ENCODE results near the gene LENG9. TPM values are rescaled to one million over a fixed set of nuclear protein-coding genes. Genes with fewer than 3 reads are reported as not detected.
"Not testable (repeated sequence)": the region's sequence is repeated elsewhere in the genome, so short reads cannot be mapped to it uniquely, and the experiment has no call there.

LENG9 gene
- total RNA-seq, 2 experiments from 2014 or later, result 4.3 to 5.5 TPM

DNA sequence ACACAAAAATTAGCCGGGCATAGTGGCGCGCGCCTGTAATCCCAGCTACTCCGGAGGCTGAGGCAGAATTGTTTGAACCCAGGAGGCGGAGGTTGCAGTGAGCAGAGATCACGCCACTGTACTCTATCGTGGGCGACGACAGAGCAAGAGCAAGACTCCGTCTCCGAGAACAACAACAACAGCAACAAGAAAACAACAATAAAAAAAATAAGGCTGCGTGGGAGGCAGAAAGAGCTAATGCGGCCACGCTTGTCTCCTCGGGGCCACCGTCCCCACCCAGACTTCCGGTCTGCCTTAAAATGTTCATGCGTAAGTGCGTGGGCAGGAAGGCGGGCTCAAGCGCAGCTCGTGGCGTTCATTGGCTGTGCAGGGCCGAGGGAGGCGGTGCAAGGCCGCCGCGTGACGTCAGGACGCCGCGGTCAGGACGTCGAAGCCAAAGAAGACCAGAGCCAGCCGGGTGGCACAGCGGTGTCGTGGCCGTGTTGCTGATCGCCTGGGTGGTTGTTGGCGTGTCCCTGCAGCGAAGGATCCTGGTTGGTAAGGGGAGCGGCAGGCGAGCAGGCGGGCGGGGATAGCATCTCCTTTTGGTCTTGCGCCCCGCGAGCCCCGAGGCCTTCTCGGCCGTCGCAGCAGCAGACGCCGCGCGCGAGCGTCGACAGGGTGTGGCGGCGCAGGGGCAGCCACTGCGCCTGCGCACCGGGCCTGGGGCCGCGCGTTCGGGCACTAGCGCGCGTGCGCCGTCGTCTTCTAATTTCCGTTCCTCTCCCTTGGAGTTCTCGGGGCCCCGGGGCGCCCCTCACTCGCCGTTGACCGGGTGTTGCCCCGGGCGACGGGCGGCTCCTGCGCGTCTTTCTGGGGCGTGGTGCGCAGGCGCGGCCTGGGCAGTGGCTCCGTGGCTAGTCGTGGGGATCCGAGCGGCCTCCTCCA lies 14.5 kb downstream of the LENG9 start, which contains the start of gene LENG8:
Gene LENG8, plus strand, starts transcription at position 426 of the 927 bp plus-strand sequence. CDS start 2,146 bp downstream, outside the sequence.
- H3K4me3 Mint-ChIP-seq, result peak within 1 kb of the TSS; percentile 99
- peaks cover 33% of the 10 kb centered on the region for H3K4me1 Mint-ChIP-seq (ENCODE audit: low read depth)
- ChIA-PET CTCF (interaction anchor here (0.6 to 2.2 kb wide), 5 partner anchors 10 to 852 kb away, joined by 3 to 13 read pairs (median 3); no protein-coding TSS in a partner anchor), POLR2A (interaction anchor here (0.6 to 4.5 kb wide), 12 partner anchors 8 to 290 kb away, joined by 3 to 38 read pairs (median 4); partner anchors contain the start of genes LENG1, LENG9, MBOAT7 and RPS9)
- peak within 1 kb of the TSS; percentile 99 for H3K27ac Mint-ChIP-seq
- ATAC-seq (peak; percentile 92), DNase-seq (peak; percentile 99)
- peaks cover 2% of the 10 kb centered on the region for H3K27me3 Mint-ChIP-seq
- intact Hi-C loops (cut with micrococcal nuclease), result no loop called here
- H3K36me3 Mint-ChIP-seq (ENCODE audit: low read depth), result peaks cover 59% of the 10 kb centered on the region
- no peaks in the 10 kb centered on the region for H3K9me3 Mint-ChIP-seq
- TF ChIP-seq, protein P1, sequence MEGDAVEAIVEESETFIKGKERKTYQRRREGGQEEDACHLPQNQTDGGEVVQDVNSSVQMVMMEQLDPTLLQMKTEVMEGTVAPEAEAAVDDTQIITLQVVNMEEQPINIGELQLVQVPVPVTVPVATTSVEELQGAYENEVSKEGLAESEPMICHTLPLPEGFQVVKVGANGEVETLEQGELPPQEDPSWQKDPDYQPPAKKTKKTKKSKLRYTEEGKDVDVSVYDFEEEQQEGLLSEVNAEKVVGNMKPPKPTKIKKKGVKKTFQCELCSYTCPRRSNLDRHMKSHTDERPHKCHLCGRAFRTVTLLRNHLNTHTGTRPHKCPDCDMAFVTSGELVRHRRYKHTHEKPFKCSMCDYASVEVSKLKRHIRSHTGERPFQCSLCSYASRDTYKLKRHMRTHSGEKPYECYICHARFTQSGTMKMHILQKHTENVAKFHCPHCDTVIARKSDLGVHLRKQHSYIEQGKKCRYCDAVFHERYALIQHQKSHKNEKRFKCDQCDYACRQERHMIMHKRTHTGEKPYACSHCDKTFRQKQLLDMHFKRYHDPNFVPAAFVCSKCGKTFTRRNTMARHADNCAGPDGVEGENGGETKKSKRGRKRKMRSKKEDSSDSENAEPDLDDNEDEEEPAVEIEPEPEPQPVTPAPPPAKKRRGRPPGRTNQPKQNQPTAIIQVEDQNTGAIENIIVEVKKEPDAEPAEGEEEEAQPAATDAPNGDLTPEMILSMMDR (IDR thresholded peaks at IDR 0.05), result no peak

DNA sequence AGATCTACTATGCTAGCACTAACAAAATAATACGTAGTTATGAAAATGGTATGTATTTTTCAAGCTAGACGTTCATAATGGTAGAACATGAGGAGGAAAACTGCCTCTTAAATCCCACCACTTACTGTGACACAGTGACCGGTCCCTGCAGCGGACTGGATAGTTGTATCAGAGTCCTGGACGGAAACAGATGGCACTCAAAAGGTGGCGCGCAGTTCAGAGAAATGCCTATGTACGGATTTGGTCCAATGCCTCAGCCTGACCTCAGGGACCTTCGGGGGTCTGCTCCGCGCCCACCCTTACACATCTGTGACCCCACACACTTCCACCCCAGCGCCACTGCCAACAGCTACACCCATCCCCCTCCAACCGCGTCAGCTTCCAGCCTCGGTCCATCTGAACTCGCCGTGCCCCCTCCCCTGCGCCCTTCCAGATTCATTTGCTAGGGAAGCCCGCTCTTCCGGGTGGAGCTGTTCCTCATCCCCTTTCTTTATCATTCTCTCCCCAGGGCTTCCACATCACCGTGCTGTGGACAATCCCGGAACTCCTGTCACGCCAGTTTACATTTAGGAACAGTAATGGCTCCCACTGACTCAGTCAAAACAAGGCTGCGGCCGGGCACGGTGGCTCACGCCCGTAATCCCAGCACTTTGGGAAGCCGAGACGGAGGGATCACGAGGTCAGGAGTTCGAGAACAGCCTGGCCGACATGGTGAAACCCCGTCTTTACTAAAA lies 15.4 kb downstream of the LENG9 start:
- H3K36me3 Mint-ChIP-seq (ENCODE audit: low read depth), result peaks cover 53% of the 10 kb centered on the region
- ChIA-PET CTCF (interaction anchor here (1.1 to 2.2 kb wide), 4 partner anchors 9 to 57 kb away, joined by 3 to 13 read pairs (median 4); partner anchors contain the start of gene TTYH1), POLR2A (interaction anchor here (0.6 to 4.5 kb wide), 13 partner anchors 8 to 289 kb away, joined by 3 to 38 read pairs (median 4); partner anchors contain the start of genes LENG1, LENG9, MBOAT7 and RPS9)
- intact Hi-C loops (cut with micrococcal nuclease), result no loop called here
- TF ChIP-seq, protein P1 (IDR thresholded peaks at IDR 0.05), result no peak
- no peaks in the 10 kb centered on the region for H3K9me3 Mint-ChIP-seq
- peak; percentile 11 for ATAC-seq
- H3K4me1 Mint-ChIP-seq (ENCODE audit: low read depth), result peaks cover 32% of the 10 kb centered on the region
- peaks cover 2% of the 10 kb centered on the region for H3K27me3 Mint-ChIP-seq
- H3K27ac Mint-ChIP-seq, result peak overlapping the region; percentile 99
- peak; percentile 59 for DNase-seq
- H3K4me3 Mint-ChIP-seq, result peak overlapping the region; percentile 99

DNA sequence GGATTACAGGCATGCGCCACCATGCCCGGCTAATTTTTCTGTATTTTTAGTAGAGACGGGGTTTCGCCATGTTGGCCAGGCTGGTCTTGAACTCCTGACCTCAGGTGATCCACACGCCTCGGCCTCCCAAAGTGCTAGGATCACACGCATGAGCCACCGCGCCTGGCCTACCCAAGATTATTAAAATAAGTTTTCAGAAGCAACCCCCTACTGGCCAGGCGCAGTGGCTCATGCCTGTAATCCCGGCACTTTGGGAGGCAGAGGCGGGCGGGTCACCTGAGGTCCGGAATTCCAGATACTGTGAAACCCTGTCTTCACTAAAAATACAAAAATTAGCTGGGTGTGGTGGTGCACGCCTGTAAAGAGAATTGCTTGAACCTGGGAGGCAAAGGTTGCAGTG lies 17.2 kb downstream of the LENG9 start:
- H3K4me1 Mint-ChIP-seq (ENCODE audit: low read depth), result peaks cover 23% of the 10 kb centered on the region
- H3K27ac Mint-ChIP-seq, result peak overlapping the region; percentile 5
- H3K36me3 Mint-ChIP-seq (ENCODE audit: low read depth), result peaks cover 44% of the 10 kb centered on the region
- H3K9me3 Mint-ChIP-seq; intact Hi-C loops (cut with micrococcal nuclease); POLR2A ChIA-PET; H3K27me3 Mint-ChIP-seq; CTCF ChIA-PET; DNase-seq; ATAC-seq; H3K4me3 Mint-ChIP-seq: not testable (repeated sequence)

DNA sequence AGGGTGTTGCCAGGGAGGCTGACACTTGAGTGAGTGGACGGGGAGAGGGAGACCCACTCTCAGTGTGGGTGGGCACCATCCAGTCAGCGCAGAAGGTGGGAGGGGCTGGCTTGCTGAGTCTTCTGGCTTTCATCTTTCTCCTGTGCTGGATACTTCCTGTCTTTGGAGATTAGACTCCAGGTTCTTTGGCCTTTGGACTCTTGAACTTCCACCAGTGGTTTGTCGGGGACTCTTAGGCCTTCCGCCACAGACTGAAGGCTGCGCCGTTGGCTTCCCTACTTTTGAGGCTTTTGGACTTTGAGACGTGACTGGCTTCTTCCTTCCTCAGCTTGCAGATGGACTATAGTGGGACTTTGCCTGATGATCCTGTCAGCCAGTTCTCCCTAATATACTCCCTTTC lies 18.8 kb downstream of the LENG9 start:
- Mint-ChIP-seq H3K4me1 (ENCODE audit: low read depth) (peaks cover 14% of the 10 kb centered on the region), H3K36me3 (ENCODE audit: low read depth) (peaks cover 30% of the 10 kb centered on the region), H3K4me3 (no peak overlapping the region), H3K27me3 (peaks cover 2% of the 10 kb centered on the region), H3K27ac (no peak overlapping the region), H3K9me3 (no peaks in the 10 kb centered on the region)
- ChIA-PET CTCF (no interaction called here), POLR2A (no interaction called here)
- DNase-seq (no peak), ATAC-seq (no peak)
- intact Hi-C loops (cut with micrococcal nuclease), result no loop called here
- TF ChIP-seq, protein P1 (IDR thresholded peaks at IDR 0.05), result no peak

DNA sequence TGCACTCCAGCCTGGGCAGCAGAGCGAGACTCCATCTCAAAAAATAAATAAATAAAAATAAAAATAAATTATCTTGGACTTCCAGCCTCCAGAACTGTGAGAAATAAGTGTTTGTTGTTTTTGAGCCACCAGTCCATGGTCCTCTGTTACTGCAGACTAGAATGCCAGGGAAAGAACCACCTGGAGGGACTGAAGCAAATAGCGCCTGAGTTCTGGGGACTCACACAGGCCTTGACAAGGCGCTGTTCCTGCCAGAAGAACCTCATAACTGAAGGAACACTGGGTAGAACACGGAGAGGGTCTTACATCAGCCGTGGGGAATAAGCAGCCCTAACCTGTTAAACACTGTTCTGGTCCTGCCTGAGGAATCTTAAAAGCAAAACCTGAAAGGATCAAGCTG lies 22.9 kb downstream of the LENG9 start:
- CTCF ChIA-PET, result interaction anchor here (0.8 to 2.6 kb wide), 3 partner anchors 8 to 532 kb away, joined by 3 to 13 read pairs (median 8); partner anchors contain the start of genes LENG8 and TTYH1
- ATAC-seq (no peak), DNase-seq (no peak)
- peaks cover 11% of the 10 kb centered on the region for H3K4me1 Mint-ChIP-seq (ENCODE audit: low read depth)
- POLR2A ChIA-PET, result interaction anchor here (1.0 kb wide), 1 partner anchor 8 kb away, joined by 5 read pairs; the partner anchor contains the start of gene LENG8
- TF ChIP-seq, protein P1 (IDR thresholded peaks at IDR 0.05), result no peak
- peaks cover 17% of the 10 kb centered on the region for H3K36me3 Mint-ChIP-seq (ENCODE audit: low read depth)
- H3K27me3 Mint-ChIP-seq, result no peaks in the 10 kb centered on the region
- H3K27ac Mint-ChIP-seq, result no peak overlapping the region
- H3K9me3 Mint-ChIP-seq, result no peaks in the 10 kb centered on the region
- intact Hi-C loops (cut with micrococcal nuclease), result no loop called here
- no peak overlapping the region for H3K4me3 Mint-ChIP-seq

Measured in activated CD8-positive, alpha-beta T cell treated with anti-CD3 and anti-CD28 coated beads for 36 hours (primary cell).